ENCODE data around the gene CCDC149. TPM values are rescaled to one million over a fixed set of nuclear protein-coding genes. Genes with fewer than 3 reads are reported as not detected.

CCDC149 gene
- total RNA-seq, 2 donors from 2014 or later: 4.9 to 5.5 TPM

DNA sequence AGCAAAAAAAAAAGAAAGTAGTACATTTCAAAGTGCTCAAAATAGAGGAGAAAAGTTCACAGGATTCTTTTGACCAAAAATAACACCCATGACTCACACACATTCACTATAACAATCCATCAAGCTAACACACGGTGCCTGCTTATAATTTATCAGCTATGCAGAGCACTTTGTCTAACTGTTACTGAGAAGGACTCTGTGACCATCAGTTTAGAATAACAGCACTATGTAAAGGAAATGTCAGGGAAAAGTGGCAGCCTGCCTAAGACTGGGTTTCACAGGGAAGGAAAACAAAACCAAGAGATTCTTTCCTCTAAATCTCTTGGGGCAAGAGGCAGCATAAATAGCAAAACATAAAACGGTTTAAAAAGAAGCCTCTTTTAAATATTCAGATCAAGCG lies 54.8 kb downstream of the CCDC149 start:
- H3K27me3 ChIP-seq (ENCODE audit: control insufficient read depth, insufficient read depth, low read length, poor library complexity, severe bottlenecking): no peaks in the 10 kb centered on the region
- no peaks in the 10 kb centered on the region for H3K4me1 ChIP-seq (ENCODE audit: control insufficient read depth, insufficient read depth, low read length)
- H3K9ac ChIP-seq (ENCODE audit: extremely low read depth, low read length, poor library complexity, severe bottlenecking): no peak overlapping the region
- no peaks in the 10 kb centered on the region for H3K9me3 ChIP-seq (ENCODE audit: control insufficient read depth, low read length)
- no peak overlapping the region for H3K27ac Mint-ChIP-seq
- H3K27me3 Mint-ChIP-seq (ENCODE audit: insufficient read depth): peaks cover 3% of the 10 kb centered on the region
- TF ChIP-seq CTCF (conservative IDR thresholded peaks at IDR 0.05): no peak
- no peak for DNase-seq
- H3K9me3 Mint-ChIP-seq: peaks cover 27% of the 10 kb centered on the region
- H3K4me3 ChIP-seq (ENCODE audit: low read length): no peak overlapping the region
- peaks cover 10% of the 10 kb centered on the region for H3K4me1 Mint-ChIP-seq
- H3K36me3 Mint-ChIP-seq (ENCODE audit: low read depth): peaks cover 10% of the 10 kb centered on the region
- H3K4me3 Mint-ChIP-seq: no peak overlapping the region
- no peaks in the 10 kb centered on the region for H3K36me3 ChIP-seq (ENCODE audit: control insufficient read depth, insufficient read depth, low read length)
- H3K27ac ChIP-seq (ENCODE audit: low read depth, low read length): peak overlapping the region; percentile 29
- 60 to 87% methylated on average over 1 to 3 of the region's 3 CpGs for WGBS, 2 experiments (ENCODE audit: insufficient coverage in 1 of 2, insufficient read length in 1 of 2)

DNA sequence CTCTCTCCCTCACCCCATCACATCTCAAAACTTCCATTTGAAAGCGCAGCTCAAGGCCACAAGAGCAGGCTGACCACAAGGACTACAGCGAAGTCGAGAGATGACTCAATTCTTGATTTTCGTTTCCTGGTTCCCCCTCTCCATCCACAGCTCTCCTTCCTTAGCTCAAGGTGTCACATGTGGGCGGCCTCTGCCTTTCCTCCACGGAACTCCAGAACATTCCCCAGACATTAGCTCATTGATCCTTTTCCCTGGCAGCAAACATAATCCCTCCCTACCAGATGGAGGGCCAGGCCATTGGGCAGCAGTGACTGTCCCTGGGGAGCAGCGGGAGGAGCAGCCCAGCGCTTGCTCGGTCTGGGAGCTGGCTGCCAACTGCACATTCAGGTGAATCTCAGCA lies 56.3 kb downstream of the CCDC149 start:
- Histone ChIP-seq H3K4me3 (ENCODE audit: low read length) (no peak overlapping the region), H3K4me1 (ENCODE audit: control insufficient read depth, insufficient read depth, low read length) (no peaks in the 10 kb centered on the region), H3K27ac (ENCODE audit: low read depth, low read length) (no peak overlapping the region), H3K9ac (ENCODE audit: extremely low read depth, low read length, poor library complexity, severe bottlenecking) (no peak overlapping the region), H3K36me3 (ENCODE audit: control insufficient read depth, insufficient read depth, low read length) (no peaks in the 10 kb centered on the region), H3K27me3 (ENCODE audit: control insufficient read depth, insufficient read depth, low read length, poor library complexity, severe bottlenecking) (no peaks in the 10 kb centered on the region), H3K9me3 (ENCODE audit: control insufficient read depth, low read length) (no peaks in the 10 kb centered on the region)
- H3K27ac Mint-ChIP-seq: no peak overlapping the region
- WGBS, 2 experiments (ENCODE audit: insufficient coverage in 1 of 2, insufficient read length in 1 of 2): 84 to 91% methylated on average over 4 to 9 of the region's 9 CpGs
- peaks cover 10% of the 10 kb centered on the region for H3K4me1 Mint-ChIP-seq
- peaks cover 3% of the 10 kb centered on the region for H3K27me3 Mint-ChIP-seq (ENCODE audit: insufficient read depth)
- peaks cover 4% of the 10 kb centered on the region for H3K36me3 Mint-ChIP-seq (ENCODE audit: low read depth)
- DNase-seq: peak; percentile 55
- no peak overlapping the region for H3K4me3 Mint-ChIP-seq
- no peak for TF ChIP-seq CTCF (conservative IDR thresholded peaks at IDR 0.05)
- H3K9me3 Mint-ChIP-seq: peaks cover 17% of the 10 kb centered on the region

GRCh38 chr4:24855741-24856140 lies 57.1 kb downstream of the CCDC149 start:
- 98% methylated on average over 2 of the region's 2 CpGs; no CpG with 5 or more reads in 1 of the 2 experiments for WGBS, 2 experiments (ENCODE audit: insufficient coverage in 1 of 2, insufficient read length in 1 of 2)
- no peaks in the 10 kb centered on the region for H3K9me3 ChIP-seq (ENCODE audit: control insufficient read depth, low read length)
- H3K4me1 ChIP-seq (ENCODE audit: control insufficient read depth, insufficient read depth, low read length): no peaks in the 10 kb centered on the region
- H3K27me3 ChIP-seq (ENCODE audit: control insufficient read depth, insufficient read depth, low read length, poor library complexity, severe bottlenecking): no peaks in the 10 kb centered on the region
- H3K36me3 Mint-ChIP-seq (ENCODE audit: low read depth): no peaks in the 10 kb centered on the region
- H3K27me3 Mint-ChIP-seq (ENCODE audit: insufficient read depth): peaks cover 3% of the 10 kb centered on the region
- no peak for DNase-seq
- H3K4me3 Mint-ChIP-seq: no peak overlapping the region
- peaks cover 12% of the 10 kb centered on the region for H3K9me3 Mint-ChIP-seq
- no peak overlapping the region for H3K4me3 ChIP-seq (ENCODE audit: low read length)
- no peak overlapping the region for H3K9ac ChIP-seq (ENCODE audit: extremely low read depth, low read length, poor library complexity, severe bottlenecking)
- H3K27ac ChIP-seq (ENCODE audit: low read depth, low read length): no peak overlapping the region
- H3K4me1 Mint-ChIP-seq: peaks cover 10% of the 10 kb centered on the region
- H3K27ac Mint-ChIP-seq: no peak overlapping the region
- TF ChIP-seq CTCF (conservative IDR thresholded peaks at IDR 0.05): no peak
- no peaks in the 10 kb centered on the region for H3K36me3 ChIP-seq (ENCODE audit: control insufficient read depth, insufficient read depth, low read length)
